AG08396 (cell line): ENCODE data around the gene IL1RL1.

ENCODE experiments used
- DNase-seq: peaks from one replicate; pipeline ENCODE4 v3.0.0; 2012; ENCODE audit warnings: low spot score, mixed read lengths

IL1RL1 gene

DNA sequence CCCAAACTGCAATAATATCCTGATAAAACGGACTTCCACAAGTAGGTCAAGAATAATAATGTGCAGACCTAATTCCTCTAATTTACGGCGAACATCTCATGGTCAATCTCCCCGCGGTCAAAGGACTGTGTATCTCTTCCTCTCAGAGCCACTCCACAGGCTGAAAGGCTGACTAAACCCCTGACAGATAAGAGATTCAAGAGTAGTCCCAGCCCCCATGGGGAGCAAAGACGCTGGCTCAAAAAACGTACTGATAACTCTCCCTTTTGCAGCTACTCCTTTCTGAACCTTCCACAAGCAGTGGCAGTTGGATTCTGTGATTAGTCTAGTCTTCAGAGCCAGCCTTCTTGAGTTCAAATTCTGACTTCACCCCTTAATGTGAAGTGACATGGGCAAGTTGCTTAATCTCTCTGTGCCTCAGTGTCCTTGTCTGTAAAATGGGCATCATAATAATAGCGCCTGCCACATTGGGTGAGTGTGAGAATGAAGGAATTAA, 24.6 kb downstream of the IL1RL1 start:
- no peak for DNase-seq

DNA sequence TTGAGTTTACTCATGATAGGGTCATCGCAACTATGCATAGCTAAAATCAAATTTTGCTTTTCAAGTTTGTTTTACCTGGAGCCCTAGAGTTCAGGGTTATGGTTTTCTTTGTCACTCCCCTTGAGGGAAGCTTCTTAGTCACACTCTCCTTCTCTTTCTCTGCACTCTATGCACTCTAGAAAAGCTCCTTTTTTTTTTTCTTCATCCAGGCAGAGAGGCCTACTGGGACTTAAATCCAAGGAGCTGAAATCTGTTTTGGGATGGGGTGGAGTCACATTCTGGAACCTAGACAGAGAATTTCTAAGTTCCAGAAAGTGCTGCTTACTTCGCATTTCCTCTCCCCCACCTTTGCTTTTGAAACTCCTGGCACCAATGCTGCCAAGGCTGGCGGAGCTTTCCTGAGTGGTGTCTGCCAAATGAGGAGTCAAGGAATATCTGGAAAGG, 25.2 kb downstream of the IL1RL1 start:
- no peak for DNase-seq

DNA sequence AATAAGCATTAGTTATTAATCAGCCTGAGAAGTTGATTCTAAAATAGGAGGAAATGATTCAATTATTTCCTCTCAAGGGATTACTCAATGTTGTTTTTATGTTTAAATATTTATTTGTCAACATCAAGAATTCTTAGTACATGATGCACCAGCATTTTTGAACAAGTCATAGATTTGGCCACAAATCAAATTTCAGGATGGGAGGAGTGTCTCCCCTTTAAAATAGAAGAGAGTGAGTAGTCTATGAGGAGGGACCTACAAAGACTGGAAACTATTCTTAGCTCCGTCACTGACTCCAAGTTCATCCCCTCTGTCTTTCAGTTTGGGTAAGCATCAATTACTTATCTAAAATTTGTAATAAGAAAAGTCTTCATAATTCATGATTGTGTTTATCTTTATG, 25.6 kb downstream of the IL1RL1 start:
- no peak for DNase-seq

DNA sequence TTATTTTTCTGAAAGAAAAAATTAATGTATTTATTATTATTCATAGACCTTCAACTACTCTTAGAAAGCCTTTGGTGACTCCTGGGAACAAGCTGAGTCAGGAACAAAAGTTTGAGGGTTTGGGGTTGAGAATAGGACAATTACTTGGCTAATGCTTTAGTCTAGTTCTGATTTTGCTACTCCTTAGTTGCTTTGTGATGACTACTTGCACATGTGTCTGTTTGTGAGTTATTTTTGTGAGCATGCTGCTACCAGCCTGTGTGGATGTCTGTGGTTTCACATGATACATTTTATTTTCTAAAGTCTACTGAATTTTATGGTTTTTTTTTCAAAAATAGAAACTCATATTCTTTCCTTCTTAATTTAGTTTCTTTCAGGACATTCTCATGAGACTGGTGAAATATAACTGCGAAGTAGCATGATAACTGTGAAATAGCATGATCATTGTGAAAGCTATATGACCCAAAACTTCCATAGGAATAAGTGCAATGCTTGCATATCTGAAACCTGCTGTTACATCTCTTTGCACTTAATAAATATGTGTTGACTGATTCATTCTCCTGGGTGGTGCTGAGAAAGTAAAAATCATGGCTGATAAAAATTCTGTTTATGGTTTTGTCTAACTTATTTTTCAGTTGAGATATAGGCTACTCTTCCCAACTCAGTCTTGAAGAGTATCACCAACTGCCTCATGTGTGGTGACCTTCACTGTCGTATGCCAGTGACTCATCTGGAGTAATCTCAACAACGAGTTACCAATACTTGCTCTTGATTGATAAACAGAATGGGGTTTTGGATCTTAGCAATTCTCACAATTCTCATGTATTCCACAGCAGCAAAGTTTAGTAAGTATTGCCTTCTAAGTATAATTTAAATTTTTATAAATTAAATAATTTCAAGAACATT, 26.4 kb downstream of the IL1RL1 start:
- DNase-seq = no peak

DNA sequence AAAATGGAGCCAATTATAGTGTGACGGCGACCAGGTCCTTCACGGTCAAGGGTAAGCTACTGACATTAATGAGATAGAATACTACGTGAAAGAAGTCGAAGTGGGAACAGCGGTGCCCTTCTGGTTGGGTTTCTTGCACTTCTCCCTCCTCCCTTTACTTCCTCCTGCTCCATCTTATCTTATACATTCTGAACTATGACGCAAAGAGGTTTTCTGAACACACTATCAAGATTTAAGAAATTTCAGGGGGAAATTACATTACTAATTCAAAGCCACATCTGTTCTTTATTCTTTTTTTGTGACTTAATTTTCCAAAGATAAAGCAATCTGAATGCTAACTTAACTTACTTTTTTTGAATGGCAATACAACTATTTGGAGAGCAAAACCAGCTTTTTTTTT, 29.4 kb downstream of the IL1RL1 start:
- DNase-seq = no peak

DNA sequence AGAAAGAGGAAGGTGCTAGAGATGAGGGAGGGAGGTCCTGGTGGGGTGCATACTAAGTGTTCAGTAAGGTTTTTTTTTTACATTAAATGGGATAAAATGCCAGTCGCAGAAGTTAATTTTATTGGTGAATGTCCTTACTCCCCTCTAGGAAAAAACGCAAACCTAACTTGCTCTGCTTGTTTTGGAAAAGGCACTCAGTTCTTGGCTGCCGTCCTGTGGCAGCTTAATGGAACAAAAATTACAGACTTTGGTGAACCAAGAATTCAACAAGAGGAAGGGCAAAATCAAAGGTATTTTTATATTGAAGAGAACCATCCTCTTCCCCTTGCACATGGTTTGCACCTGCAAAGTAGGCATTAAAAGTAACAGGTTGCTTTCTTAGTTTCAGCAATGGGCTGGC, 31.5 kb downstream of the IL1RL1 start:
- no peak for DNase-seq

DNA sequence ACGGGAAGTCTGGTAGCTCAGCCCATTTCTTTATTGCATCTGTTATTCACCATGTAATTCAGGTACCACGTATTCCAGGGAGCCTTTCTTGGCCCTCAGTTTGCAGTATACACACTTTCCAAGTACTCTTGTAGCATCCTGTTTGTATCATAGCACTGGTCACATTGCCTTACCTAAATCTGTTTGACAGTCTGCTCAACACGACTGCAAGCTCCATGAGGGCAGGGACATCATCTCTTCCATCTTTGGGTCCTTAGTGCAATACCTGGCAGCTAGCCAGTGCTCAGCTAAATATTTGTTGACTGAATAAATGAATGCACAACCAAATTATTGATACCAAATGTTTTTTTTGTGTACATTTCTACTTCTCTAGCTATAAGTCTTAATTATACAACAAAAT, 33.0 kb downstream of the IL1RL1 start:
- DNase-seq = no peak

DNA sequence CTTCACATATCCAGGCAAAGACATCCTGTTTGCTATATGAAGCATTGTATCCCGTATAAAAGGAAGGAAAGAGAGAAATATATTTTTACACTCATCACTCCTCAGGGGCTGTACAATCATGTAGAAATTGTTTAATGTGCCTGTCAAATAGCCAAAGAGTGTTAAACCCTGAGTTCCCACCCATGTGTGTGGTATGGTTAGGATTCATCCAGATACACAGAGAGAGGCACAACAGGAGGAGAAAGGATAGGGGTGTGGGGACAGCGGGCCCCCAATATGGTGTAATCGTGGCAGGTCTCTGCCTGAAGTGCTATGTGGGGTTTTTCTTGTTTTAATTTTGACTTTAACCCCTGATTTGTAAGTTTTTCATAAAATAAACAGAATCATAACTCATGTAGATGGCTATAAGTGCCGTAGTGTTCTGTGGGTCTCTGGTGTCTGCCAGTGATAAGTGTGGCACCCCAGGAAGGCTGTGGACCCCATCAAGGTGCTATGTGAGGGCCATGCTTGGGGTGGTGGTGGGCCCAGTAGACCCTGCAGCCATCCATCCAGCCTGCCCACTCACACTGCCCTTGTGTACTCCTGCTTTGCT, 34.1 kb downstream of the IL1RL1 start:
- DNase-seq = no peak

DNA sequence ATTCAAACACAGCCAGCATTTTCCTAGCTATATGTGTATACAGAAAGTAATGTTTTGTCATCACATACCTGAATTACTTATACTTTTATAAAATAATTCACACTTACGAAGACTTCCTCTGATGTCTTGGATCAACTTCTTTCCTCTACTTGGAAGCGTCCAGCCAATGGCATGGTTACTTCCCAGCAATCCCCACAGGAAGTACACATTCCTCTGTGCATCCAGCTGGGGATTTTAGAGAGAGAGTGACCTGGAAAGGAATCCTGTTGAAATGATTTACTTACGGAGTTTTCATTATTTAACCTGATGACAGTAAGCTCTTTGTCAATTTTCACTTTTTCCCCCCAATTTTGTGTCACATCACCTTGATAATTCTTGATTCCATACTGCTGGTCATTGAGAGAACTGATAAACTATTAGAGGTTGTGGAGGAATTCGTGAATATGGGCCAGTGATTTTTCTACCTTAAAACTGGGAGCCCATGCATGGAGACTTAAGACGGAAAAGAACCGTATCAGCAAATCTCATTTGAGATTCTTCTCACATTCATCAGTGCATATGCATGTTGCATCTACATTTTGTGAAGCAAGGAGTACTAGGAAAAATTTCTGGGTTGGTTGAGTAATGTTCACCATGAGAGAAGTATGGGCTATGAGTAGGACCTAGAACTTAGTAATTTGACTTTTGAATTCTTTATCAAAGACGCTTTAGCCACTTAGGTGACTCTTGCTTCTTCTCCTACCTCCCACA, 35.2 kb downstream of the IL1RL1 start:
- no peak for DNase-seq

DNA sequence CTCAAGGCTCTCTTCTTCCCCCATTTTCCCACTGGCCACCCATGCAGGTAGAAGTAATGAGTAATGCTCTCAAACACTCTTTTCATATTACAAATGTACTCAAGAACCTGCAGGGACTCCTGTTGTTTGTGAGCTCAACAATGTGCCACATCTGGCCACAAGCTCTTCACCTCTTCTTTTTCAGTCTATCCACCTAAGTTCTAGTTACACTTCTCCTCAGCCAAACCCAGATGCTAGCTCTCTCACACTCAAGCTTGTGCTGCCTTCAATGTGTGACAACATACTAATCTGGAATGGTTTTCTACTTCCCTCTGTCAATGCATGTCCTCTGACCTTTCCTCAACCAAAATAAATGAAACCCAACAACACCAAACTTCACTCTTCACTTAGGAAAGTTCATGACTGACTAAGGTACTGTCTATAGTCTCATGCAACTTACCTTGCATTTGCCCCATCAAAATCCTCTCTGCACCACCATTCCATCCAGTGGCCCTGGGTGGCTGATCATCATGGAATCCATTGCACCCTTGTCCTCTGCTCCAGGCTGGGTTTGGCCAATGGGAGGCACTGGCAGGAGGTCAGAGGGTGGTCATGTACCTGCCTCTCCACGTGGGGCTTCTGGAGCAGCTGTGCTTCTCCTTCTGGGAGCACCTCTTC, 38.9 kb downstream of the IL1RL1 start:
- DNase-seq = no peak

DNA sequence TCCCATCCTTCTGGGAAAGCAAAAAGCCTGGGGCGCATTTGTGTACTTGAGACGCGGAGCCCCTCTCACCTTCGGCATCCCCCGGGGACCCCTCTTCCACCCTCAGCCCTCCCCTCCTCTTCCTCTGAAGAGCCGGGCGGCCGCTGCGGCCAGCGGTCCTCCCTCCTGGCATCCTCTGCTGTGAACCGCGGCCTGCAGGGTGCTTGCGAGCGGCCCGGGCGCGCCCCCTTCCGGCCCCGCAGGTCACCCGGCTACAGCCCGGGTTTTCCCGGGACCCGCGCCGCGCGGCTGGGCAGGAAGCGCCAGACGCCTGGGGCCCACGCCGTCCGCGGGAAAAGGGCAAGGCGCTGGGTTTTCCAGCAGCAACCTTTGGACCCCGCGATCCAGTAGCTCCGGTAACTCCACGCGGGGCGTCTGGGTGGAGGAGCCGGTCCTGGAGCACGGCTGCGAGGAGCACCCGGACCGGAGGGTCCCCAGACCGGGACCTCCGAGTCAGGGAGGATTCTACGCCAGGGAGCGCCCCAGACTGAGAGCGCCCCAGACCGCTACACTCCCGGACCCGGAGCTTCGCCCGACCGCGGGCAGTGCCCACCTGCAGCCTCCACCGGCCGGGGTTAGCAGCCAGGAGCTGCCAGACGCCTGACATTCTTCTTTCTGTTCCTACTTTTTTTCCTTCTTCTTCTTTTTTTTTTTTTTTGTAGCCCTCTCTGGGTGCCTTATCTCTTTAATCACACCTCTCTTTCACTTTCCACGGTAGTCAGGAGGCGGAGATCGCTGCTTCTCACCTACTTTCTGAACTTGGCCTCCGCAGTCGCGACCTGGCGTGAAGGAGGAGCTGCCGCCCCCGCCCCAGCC, 44.4 kb downstream of the IL1RL1 start, which contains the start of gene IL18R1:
IL18R1 (plus strand) TSS at position 271 of the 855 bp plus-strand sequence. CDS start 6,865 bp downstream, outside the sequence.
- DNase-seq = peak; percentile 91

DNA sequence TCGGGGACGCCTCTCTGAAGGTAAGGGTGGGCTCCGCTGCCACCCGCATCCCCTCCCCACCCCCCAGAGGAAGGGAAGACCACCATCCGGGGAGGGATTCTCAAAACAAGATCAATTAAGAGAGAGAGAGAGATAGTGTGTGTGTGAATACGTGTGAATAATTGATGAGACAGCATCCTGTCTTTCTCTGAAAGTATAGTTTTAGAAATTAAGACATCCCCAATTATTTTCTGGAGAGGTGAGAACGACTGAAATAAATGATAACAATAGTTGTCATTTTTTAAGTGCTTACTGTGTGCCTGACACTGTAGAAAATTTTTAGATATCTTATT, 45.0 kb downstream of the IL1RL1 start:
- no peak for DNase-seq

DNA sequence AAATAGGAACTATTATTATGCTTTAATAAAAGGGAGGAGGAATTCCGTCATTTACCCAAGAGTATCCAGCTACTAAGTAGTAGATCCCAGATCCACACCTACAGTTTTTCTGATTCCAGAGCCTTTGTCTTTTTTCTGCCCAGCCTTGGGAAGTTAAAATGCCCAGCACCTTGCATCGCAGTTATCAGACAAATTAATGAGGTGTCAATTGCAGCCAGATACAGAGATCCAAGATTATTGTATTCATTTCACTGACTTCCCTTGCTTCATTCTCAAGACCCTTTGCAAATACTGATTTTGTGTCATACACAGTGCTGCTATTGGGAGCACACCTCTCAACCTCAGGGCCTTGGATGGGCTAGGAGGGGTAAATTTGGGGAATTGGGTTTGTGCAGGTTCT, 45.4 kb downstream of the IL1RL1 start:
- DNase-seq = no peak

DNA sequence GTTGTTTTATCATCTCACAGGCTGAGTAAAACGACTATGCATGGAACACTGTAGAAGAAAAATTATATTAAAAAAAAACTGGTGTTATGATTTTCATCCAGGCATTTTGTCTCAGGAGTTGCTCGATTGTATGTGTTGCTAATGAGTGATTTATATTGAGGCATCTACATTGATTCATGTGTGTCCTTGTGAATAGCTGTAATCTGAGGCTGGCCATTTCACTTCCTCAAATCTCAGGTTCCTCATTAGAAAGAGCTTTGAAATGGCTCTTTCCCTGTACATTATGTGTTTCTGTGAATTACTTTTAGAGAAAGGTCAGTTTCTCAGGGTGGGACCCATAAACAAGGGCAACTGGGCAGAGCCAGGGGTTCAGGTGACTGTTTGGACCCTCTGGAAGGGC, 46.6 kb downstream of the IL1RL1 start:
- no peak for DNase-seq

DNA sequence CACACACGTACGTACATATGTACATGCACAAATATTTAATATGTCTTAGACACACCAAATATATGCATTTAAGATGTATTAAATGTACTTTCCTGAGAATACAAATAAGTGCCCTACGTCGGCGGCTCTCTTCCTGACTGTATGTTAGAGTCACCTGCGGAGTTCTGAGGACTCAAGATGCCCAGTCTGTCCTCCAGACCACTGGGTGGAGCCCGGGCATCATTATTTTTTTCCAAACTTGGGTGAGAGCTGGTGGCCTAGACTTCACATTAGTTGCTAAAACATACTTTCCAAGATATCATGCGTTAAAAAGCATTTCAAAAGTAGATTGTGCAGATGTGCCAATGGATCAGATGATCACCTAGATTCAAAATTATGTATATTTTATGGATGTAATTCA, 47.1 kb downstream of the IL1RL1 start:
- DNase-seq = no peak

DNA sequence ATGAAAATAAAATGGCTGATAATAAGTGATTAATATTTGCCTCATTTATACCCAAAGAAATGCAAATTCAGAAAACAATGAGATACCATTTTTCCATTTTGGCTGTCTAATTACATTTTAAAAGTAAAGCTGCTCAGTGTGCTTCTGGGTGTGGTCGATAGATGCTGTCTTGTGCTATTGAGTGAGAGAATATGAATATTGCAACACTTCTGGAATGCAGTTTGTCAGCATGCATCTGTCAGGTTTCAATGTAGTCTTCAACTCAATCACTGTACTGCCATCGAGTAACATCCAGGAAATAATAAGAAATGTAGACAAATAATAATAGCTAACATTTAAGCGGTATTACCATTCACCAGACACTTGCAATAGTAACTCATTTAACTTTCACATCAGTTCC, 48.2 kb downstream of the IL1RL1 start:
- DNase-seq = no peak

DNA sequence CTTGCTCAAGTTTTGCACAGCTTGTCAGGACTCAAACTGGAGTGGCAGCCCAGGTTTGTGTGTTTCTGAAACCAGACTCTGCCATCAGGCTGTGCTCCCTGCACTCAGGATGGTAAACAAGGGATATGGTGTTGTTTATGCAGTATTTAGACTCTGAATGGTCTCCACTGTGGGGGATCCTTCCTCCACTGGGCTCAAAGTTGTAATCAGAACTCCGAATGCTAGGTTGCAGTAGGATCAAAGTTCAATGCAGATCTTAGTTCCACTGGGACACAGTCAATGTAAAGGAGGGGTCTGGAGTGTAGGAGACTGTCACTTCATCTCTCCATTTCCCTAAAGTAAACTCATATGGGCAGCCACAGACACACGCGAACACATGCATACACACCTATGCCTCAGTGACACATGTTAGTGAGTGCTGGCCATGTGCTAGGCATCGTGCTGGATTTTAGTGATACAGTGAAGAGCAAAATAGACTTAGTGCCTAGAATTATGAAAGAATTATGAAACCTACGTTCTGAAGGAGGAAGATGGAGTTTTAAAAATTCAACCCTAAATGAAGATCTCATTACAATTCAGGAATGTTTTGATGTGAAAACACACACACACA, 50.4 kb downstream of the IL1RL1 start:
- no peak for DNase-seq

DNA sequence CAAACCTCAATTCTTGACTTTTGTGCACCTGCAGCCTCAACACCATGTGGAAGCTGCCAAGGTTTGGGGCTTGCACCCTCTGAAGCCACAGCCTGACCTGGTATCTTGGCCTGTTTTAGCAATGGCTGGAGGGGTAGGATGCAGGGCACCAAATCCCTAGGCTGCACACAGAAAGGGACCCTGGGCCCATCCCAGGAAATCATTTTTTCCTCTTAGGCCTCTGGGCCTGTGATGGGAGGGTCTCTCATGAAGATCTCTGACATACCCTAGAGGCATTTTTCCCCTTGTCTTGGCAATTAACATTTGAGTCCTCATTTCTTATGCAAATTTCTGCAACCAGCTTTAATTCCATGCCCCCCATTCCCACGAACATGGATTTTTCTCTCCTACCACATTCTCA, 54.4 kb downstream of the IL1RL1 start:
- no peak for DNase-seq

DNA sequence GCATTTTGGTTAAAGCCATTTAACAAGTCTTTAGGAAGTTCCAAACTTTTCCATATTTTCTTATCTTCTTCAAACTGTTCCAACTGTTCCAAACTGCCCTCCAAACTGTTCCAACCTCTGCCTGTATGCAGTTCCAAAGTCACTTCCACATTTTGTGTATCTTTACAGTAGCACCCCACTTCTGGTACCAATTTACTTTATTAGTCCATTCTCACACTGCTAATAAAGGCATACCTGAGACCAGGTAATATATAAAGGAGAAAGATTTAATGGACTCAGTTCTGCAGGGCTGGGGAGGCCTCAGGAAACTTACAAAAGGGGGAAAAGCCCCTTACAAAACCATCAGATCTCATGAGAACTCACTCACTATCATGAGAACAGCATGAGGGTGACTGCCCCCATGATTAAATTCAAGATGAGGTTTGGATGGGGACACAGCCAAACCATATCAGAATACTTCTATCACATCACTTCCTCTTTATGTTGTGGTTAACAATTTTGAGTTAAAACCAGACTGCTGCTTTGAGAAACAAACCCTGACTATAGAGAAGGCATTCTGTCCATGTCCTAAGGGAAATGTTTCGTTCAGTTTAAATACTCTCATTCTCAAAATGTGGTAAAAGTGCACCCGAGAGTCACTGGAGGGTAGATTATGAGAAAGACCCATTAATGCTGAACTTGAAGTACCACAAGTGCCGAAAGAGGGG, 55.2 kb downstream of the IL1RL1 start:
- DNase-seq = no peak

DNA sequence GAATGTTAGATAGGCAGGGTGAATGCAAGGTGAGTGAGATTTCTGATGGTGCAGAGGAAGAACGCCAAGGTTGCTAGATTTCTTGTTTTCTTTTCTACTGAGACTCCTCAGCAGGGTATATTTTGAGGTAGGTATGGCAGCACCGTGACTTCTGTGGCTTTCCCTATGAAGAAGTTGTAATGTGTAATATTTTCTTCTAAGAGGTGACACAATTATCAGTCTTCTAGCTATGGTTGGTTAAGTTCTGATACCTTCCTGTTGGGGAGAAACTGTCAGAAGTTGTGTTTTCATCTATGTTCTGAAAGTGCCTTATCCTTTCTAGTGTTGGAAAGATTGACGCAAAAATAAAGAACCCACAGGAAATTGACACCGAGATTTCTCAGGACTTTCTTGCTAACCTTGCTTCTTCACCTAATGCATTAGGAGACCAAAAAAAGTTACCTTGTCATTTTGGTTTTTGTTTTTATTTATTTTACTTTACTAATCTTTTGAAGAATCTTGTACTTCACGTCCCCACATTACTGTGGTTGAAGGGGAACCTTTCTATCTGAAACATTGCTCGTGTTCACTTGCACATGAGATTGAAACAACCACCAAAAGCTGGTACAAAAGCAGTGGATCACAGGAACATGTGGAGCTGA, 56.1 kb downstream of the IL1RL1 start:
- no peak for DNase-seq
